Measurements from ENCODE around the gene PDSS2.

DNA sequence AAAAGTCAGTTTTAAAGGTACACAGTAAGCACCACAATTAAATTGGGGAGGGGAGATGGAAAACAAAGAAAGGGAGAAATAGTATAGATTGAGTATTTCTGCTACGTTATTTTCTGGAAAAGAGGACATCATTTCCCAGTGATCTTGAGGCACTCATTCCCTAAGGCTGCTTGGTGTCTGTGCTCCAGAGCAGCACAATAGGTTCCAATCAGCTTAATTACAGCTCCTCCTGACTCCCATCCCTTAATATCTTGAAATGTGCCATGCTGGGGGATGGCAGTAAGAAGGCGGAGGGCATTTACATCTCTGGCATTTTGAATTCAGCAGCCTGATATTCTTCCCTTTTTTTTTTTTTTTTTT, 304.6 kb downstream of the PDSS2 start:
- no peak for TF ChIP-seq RNF2 (IDR thresholded peaks at IDR 0.05)
- TF ChIP-seq ILF3 (IDR thresholded peaks at IDR 0.05; ENCODE audit: borderline replicate concordance), result no peak
- TF ChIP-seq, protein P1, sequence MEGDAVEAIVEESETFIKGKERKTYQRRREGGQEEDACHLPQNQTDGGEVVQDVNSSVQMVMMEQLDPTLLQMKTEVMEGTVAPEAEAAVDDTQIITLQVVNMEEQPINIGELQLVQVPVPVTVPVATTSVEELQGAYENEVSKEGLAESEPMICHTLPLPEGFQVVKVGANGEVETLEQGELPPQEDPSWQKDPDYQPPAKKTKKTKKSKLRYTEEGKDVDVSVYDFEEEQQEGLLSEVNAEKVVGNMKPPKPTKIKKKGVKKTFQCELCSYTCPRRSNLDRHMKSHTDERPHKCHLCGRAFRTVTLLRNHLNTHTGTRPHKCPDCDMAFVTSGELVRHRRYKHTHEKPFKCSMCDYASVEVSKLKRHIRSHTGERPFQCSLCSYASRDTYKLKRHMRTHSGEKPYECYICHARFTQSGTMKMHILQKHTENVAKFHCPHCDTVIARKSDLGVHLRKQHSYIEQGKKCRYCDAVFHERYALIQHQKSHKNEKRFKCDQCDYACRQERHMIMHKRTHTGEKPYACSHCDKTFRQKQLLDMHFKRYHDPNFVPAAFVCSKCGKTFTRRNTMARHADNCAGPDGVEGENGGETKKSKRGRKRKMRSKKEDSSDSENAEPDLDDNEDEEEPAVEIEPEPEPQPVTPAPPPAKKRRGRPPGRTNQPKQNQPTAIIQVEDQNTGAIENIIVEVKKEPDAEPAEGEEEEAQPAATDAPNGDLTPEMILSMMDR (IDR thresholded peaks at IDR 0.05 in 2 of 3, conservative IDR thresholded peaks at IDR 0.05 in 1 of 3; ENCODE audit: insufficient read depth in 2 of 3, low read depth in 1 of 3, low read length in 3 of 3), result no peak
- TF ChIP-seq, protein P2, sequence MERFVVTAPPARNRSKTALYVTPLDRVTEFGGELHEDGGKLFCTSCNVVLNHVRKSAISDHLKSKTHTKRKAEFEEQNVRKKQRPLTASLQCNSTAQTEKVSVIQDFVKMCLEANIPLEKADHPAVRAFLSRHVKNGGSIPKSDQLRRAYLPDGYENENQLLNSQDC (CRISPR knock-in tag; IDR thresholded peaks at IDR 0.05), result no peak
- TF ChIP-seq SMARCA4 (IDR thresholded peaks at IDR 0.05), result no peak
- TF ChIP-seq MYNN (IDR thresholded peaks at IDR 0.05), result no peak
- no peak for TF ChIP-seq MYNN (CRISPR knock-in tag; IDR thresholded peaks at IDR 0.05)
